Upper lobe of left lung (tissue), 4 donors: Measurements from ENCODE around the gene FN3K.

Source experiments
- CTCF ChIP-seq, 6 experiments: fragments of 450-650 bp in 4 of 6; fragments of 200-600 bp in 2 of 6; sonication (generic) in 2 of 6; IDR thresholded peaks; one replicate each; pipeline ENCODE4 v1.5.1; 2016 to 2019; ENCODE audit warnings: antibody characterized with exemption in 6 of 6
- POLR2A ChIP-seq, 4 donors: fragments of 450-650 bp; IDR thresholded peaks; one replicate each; pipeline ENCODE4 v1.5.1; 2016 to 2017; ENCODE audit warnings: antibody characterized with exemption in 4 of 4, mild to moderate bottlenecking in 2 of 4

DNA sequence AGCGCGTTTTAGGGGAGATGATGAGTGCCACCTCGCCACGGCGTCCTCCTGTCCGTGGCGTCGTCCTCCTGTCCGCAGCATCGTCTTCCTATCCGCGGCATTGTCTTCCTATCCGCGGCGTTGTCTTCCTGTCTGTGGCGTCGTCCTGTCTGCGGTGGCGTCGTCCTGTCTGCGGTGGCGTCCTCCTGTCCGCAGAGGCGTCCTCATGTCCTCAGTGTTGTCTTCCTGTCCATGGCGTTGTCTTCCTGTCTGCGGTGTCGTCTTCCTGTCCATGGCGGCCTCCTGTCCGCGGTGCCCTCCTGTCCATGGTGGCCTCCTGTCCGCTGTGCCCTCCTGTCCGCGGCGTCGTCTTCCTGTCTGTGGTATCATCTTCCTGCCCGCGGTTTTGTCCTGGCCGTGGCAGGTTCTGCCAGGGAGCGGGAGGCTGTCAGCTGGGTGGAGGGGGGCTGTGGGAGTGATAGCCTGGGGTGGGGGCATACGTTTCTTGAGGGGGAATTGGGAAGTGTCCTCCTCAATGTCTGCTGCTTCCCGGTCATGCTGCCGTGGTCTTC is 47.3 kb downstream of the FN3K start:
- TF ChIP-seq CTCF (IDR thresholded peaks at IDR 0.05) (no peak), POLR2A (IDR thresholded peaks at IDR 0.05) (no peak)
